Ammon's horn (tissue), 1 donor: ENCODE data around the gene GRM7.

Source experiments
- DNase-seq: peaks from one replicate; pipeline ENCODE4 v3.0.0-alpha.2; 2016; ENCODE audit warnings: low spot score

The GRM7 gene

GRCh38 chr3:7789324-7789723 is 928.4 kb downstream of the GRM7 start:
- no peak for DNase-seq

GRCh38 chr3:7790141-7790540 is 929.2 kb downstream of the GRM7 start:
- DNase-seq = no peak
